GF-D8 (cell line): ENCODE measurements around the gene RACK1.
"Not testable (repeated sequence)": the region's sequence is repeated elsewhere in the genome, so short reads cannot be mapped to it uniquely, and the experiment has no call there.

Source experiments
- DNase-seq: peaks from one replicate; lab custom pipeline; 2025; lab: John Stamatoyannopoulos, UW

The RACK1 gene

DNA sequence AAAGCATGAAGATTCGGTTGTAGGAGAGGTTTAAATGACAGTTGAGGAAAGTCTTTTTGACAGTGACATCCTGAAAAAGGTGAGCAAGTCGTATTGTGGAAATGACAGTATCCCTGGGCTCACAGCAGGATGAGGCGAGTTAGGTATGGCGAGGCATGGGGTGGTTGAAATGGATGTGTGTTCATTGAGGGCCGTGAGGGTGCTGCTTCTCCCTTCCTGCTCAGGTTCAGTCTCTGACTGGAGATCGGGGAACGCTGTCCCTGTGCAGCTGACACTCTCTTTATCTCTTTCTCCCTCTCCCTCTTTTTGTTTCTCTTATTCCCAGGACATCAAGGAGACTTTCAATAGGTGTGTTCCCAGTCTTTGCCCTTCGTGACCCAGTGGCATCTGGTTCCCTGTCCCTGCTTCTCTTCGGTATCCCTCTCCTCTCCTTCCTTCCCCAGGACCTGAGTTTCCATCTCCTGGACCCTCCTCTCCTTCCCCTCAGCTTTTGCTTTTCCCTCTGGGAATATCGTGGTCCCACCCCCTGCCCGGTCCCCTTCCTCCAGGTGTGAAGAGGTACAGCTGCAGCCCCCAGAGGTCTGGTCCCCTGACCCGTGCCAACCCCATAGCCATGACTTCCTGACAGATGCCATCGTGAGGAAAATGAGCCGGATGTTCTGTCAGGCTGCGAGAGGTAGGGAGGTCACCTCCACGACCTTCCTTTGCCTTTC, 10.5 kb downstream of the RACK1 start:
- DNase-seq, result no peak

DNA sequence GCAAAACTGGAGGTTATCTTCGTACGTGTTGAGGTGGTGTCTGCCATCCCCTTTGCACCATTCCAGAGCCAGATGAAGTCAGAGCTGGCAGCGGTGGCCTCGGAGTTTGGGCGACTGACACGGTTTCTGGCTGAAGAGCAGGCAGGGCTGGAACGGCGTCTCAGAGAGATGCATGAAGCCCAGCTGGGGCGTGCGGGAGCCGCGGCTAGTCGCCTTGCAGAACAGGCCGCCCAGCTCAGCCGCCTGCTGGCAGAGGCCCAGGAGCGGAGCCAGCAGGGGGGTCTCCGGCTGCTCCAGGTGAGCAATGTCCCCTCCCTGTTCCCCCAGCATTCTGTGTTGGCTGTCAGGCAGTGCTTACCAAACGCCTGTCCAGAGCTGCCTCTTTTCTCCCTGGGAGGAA, 11.1 kb downstream of the RACK1 start:
- no peak for DNase-seq

DNA sequence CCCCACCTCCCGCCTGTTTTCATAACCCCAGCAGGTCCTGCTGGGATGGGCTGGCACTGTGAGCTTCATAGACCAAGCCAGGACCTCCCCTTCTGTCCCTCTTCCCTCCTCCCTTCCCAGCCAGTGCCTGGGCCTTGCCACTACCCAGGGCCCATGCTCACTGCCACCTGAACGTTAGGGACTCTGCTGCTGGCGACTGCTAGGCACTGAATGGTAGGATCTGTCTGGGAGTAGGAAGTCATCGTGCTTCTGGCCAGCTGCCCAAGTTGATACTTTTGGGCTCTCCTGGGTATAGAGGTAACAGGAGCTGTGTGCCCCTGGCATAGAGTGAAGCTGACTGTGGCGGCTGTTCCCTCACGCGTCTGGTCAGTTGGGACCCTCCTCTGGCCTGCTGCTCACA, 12.3 kb downstream of the RACK1 start:
- no peak for DNase-seq

DNA sequence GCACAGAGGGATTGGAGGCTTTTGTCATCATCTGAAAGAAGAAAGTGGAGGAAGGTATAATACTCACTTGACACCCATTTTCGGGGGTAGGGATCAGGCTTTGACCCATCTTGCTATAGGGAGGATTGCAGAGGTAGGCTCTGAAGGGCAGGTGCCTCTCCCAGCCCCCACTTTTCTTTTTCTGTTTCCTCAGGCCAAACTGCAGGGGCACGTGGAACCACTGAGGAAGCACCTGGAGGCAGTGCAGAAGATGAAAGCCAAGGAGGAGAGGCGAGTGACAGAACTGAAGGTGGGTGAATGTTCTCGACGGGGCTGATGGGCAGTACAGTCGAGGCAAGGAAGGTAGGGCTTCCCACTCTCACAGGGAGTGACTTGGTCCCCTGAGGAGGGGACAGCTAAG, 13.2 kb downstream of the RACK1 start:
- DNase-seq, result no peak

DNA sequence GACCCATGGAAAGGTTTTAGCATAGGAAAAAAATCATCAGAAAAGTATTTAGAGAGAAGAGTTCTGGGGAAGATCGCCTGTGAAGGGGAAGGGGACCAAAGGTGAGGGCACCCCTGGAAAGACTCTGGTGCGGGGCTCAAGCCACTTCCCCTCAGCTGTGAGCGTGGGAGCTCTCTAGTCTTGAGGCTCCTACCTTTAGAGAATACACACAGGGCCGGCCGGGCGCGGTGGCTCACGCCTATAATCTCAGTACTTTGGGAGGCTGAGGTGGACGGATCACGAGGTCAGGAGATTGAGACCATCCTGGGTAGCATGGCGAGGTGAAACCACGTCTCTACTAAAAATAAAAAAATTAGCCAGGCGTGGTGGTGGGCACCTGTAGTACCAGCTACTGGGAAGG, 13.7 kb downstream of the RACK1 start:
- DNase-seq, result no peak

DNA sequence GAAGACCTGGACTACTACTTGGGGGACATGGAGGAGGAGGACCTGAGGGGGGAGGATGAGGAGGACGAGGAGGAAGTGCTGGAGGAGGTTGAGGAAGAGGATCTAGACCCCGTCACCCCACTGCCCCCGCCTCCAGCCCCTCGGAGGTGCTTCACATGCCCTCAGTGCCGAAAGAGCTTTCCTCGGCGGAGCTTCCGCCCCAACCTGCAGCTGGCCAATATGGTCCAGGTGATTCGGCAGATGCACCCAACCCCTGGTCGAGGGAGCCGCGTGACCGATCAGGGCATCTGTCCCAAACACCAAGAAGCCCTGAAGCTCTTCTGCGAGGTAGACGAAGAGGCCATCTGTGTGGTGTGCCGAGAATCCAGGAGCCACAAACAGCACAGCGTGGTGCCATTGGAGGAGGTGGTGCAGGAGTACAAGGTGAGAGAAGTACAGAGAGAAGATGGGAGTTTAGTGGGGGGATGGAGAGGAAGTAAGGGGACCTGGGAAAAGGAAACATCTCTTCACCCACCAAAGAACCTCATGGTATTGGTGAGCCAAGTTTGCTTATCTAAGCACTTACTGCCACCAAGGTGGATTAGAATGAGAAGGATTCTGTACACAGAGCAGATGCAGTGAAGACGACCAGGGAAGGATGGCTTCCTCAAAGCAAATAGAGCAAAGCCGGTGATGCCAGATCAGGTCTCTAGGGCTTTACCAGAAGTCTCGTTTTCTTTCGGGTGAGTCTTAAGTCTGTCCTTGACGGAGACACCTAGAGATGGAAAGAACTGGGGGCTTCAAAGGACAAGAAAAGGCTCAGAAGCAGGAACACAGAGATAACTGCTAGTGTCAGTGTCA, 19.1 kb downstream of the RACK1 start:
- DNase-seq, result no peak

DNA sequence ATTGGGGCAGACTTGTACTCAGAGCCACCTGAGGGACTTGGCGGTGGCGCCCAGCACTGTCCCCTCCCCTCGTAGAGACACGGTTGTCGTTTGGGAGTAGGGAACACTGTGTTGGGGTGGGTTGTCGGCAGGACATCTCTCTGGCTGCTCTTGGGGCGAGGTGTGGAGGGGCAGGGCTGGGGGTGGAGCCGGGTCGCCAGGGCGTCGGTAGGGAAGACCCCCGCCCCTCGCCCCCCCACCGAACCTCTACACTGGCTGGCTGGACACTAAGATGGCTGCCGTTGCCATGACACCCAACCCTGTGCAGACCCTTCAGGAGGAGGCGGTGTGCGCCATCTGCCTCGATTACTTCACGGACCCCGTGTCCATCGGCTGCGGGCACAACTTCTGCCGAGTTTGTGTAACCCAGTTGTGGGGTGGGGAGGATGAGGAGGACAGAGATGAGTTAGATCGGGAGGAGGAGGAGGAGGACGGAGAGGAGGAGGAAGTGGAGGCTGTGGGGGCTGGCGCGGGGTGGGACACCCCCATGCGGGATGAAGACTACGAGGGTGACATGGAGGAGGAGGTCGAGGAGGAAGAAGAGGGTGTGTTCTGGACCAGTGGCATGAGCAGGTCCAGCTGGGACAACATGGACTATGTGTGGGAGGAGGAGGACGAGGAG, 19.8 kb downstream of the RACK1 start:
- no peak for DNase-seq

DNA sequence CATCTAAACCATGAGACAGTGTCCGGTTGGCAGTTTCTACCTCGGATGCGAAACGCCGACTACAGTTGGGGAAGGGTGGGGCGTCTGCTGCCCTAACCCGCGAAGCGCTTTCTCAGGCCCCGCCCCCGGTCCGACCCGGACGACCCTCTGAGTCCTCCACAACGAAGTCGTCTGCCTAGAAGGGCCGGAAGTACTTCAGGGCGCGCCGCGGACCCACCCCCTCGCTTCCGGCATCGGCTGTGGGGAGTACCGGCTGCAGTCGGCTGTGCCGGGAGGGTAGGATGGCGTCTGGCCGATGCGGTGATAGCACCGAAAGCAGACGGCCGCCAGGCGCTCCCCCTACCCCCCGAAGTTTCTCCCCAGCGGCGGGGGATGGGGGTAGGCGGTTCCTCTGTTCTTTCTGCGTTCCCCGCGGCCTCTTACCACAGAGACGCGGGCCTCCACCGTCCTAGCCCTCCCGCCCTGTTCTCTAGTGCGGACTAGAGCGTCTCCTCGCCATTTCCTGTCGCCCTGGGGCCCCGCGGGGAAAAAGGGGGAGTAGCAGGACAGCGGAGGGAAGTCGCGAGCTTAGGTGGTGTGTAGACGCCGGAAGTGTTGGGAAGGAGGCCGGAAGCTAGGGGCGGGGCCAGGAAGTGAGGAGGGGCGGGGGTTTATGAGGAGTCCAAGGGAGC, 20.5 kb downstream of the RACK1 start, which contains the start of gene TRIM41:
TSS of gene TRIM41 (plus strand) at position 224 of the 671 bp plus-strand sequence. CDS start 719 bp downstream, outside the sequence.
- no peak for DNase-seq

DNA sequence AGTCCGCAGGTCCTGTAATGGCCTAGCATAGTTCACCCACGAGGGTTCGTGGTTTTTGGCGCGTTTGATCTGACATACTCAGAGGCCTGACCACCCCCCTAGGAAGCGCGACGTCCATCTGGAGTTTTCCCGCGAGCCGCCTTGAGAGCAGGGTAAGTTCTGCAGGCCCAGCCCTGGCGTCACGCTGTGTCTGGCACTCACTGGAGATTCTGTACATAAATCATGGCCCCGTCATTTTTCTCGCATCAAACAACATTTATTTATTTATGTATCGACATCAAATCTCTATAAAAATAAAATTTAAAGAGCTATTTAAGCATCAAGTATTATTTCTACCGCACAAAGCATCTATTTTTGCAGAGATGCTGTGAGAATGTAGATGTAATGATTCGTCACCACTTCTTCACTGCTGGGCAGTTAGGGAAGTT, 21.1 kb downstream of the RACK1 start:
- no peak for DNase-seq

DNA sequence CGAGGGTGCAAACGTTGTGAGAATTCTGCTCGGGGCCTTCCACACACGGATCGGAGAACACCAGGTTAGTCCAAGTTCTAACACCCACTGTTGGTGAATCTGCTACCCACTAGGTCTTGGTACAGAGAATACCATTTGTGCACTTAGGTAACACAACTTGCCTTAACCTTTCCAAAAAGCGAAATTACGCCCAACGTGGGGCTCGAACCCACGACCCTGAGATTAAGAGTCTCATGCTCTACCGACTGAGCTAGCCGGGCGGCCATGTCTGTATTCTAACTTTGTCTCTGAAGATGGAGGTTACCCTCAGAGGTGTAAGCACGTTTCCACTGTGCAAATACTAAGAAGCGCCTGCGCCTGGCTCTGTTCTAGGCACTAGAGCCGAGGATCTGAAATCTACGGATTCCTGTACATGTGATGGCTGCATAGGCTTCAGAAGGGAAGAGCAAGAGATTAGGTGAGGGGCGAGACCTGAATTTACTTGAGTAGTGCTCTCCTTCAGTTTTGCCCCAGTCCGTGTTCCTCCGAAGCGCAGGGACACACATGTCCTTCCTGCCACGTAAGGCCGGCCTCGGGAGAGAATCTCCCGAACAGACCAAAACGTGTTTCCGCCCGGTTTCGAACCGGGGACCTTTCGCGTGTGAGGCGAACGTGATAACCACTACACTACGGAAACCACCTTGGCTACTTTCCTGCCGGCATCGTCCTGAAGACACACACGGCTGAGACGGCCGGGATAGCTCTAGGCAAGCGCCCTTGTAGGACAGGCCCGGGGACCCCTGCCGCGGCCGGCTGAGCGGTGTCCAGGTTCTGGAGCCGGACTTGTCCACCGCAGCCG, 21.7 kb downstream of the RACK1 start:
- DNase-seq, result no peak

DNA sequence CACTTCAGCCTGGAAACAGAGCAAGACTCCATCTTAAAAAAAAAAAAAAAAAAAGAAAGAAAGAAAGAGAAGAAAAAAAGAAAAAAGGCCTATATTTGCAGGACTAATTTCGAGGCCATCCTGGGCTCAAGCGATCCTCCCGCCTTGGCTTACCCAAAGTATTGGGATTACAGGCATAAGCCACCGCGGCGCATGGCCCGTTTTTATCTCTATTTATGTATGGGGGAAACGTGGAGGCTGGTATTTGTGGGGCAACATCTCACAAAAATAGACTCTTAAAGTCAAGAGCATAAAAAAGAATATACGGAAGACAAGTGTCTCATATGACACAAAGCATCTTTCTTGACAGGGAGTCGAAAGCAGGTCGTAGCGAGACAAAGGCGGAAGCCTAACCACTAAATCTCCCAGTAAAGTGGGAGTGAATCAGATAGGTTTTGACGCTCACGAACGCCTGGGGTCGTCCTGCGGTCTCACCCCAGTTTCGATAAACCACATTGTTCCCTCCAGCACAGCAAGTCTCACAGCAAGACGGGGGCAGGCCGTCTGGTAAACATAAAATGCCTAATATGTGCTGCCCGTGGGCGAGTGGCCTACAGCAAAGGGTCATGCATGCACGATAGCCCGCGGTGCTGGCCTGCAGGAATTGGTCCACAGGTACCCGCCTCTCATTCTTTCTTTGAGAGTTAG, 22.5 kb downstream of the RACK1 start:
- no peak for DNase-seq

DNA sequence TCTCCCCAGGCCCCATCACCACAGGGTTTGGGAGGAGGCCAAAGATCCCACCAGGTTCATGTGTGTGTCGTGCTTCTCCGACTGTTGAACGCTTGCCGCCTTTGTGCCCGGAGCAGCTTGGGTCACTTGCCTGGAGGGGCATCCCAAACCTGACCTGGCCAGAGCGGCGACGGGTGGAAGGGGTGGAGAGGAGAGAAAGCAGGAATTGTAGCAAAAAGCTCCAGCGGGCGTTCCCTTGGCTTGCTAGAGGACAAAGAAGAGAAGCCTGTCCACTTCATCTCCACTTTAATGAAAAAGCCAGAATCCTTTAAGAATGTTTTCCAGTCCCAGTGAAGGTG, 23.6 kb downstream of the RACK1 start:
- DNase-seq, result no peak

DNA sequence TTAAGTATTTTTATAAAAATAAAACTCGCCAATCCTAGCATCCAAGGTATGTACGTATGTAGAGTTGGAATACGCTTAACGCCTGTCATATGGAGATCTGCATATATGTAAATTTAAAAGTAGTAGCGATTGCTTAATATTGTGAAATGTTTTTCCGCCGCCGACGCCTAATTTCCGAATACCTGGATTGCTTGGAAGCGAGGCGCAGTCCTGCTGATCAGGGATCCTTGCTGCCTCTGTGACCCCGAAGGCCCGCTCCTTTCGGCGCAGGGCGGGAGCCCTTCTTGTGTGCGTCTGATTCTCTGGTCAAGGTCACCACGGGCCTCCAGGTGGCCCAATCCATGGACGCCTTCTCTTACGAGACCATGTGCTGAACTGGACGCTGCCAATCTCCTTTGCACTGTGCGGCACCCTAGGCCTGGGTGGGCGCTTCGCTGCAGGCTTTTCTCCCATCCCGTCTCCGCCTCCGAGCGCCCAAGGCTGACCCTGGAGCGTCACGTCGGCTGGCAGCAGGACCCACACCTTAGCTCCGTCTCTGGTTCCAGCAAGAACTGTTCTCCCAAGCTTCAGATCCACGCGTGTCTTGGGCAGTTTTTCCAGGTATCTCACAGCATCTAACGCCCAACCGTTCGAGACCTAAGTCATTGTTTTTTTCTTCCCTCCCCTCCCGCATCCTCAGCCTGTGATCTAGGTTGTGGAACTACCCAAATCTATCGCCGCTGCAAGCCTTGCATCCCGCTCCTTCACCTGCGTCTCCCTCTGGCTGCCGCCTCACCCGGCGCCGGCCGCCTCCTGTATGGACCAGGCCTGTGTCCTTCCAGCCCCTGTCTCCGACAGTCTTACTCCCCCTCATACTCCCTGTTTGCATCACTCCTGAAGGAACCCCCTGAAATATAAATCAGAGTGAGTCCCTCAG, 24.2 kb downstream of the RACK1 start:
- no peak for DNase-seq

DNA sequence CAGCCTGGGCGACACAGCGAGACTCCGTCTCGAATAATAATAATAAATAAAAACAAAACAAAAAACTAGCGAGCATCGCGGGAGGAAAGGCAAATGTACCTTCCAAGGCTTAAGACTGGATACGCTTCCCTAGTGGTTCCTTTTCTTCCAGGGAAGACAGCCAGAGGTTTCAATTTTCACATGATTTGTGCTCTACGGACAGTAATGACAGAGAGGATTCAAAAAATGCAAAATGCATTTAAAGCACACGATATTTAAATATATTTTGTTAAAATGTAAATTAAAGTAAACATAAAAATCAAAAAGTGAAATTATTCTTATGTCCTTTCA, 24.9 kb downstream of the RACK1 start:
- DNase-seq, result no peak

DNA sequence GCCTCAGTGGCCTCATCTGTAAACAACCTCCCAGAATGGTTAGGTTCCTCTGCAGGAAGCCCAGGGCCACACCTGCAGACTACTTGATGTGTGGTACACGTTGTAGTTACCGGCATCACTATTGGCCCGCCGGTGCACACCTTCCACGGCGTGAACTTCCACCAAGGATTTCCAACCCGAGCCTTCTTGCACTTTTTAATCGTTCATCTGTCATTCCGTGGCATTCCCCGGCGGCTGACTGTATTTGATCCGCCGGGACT, 26.0 kb downstream of the RACK1 start:
- DNase-seq, result no peak

DNA sequence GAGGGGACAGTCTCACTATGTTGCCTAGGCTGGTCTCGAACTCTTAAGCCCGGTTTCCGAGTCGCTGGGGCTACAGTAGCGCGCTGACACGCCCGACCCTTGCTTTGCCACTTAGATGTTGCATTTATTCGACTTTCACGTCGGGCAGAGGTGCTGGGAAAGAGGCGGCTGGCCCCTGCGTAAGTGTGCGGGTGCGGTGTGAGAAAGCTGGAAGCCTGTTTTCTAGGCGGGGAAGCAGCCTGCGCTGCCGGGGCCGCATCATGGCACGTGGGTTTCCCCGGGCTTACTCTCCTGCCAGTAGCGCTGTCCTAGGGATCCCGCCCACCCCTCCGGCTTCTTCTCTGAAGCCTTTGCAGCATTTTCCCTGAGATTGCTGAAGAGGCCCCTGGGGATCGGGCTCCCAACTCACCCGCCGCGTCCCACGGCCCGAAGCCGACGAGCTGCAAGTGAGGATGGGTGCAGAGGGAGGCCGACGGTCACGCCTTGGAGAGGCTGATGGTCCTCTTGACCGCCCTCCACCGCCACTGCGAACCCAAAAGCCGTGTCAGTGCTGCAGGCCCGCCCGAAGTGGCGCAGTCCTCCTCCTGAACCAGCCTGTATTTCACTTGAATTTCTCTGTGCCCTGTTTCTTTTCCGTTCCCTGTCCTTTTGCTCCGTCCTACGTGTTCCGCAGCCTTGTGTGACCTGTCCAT, 26.4 kb downstream of the RACK1 start:
- no peak for DNase-seq

DNA sequence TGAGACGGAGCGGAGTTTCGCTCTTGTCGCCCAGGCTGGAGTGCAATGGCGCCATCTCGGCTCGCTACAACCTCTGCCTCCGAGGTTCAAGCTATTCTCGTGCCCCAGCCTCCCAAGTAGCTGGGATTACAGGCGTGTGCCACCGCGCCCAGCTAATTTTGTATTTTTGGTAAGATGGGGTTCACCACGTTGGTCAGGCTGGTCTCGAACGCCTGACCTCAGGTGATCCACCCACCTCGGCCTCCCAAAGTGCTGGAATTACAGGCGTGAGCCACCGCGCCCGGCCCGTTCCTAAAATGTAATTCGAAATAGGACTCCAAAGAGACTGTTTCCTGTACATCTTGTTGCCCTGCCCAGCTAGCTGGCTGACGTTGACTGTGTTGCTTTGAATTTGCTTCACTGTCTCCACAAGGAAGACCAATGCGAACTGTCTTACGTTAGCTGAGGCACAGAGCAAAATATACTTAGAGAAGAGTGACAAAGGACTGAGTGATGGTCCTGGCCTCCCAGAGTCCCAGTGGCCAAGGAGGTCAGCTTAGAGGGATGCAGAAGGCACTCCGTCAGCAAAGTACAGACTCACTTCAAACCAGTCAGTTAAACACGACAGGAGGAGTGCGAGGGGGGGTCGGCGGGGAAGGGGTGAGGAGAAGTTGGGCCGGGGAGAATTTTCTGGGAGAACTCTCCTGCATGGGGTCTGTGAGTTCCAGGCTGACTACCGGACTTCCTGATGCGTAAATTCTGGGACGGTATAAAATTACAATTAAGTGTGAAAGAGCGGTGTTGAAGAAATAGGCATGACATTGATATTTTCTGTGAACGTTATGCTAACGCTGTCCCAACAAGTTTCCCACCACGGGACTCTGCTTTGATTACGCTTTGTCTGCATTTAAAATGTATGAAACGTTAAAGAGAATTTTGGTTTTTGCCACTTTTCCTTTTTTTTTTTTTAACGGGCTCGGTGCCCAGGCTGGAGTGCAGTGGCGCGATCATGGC, 27.4 kb downstream of the RACK1 start:
- DNase-seq, result no peak

DNA sequence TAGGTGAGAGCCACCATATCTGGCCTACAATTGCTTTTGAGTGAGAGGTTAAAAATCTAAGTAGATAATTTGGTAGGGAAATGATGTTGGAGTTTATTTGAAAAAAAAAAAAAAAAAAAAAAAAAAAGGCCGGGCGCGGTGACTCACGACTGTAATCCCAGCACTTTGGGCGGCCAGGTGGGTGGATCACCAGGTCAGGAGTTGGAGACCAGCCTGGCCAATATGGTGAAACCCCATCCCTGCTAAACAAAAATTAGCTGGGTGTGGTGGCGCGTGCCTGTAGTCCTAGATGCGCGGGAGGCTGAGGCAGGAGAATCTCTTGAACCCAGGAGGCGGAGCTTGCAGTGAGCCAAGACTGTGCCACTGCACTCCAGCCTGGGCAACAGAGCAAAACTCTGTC, 29.5 kb downstream of the RACK1 start:
- DNase-seq, result not testable (repeated sequence)
